ENCODE data around the gene MYOF. TPM values are rescaled to one million over a fixed set of nuclear protein-coding genes. Genes with fewer than 3 reads are reported as not detected.

MYOF gene
- polyA plus RNA-seq, 1 donor (not counting 4 experiments of a cell fraction or from before 2014, with no cell fraction given): 232 TPM

- FAIRE-seq (no peak), DNase-seq (ENCODE audit: low read depth, low spot score) (no peak)
- Histone ChIP-seq H3K9ac (ENCODE audit: control insufficient read depth, extremely low read depth, insufficient read depth, low read length) (peak overlapping the region; percentile 55), H3K4me2 (ENCODE audit: control insufficient read depth, extremely low read depth, insufficient read depth, low read depth, low read length) (peak overlapping the region; percentile 17), H3K27ac (ENCODE audit: control insufficient read depth, insufficient read depth, low read length) (peak overlapping the region; percentile 100), H3K27me3 (ENCODE audit: control insufficient read depth, extremely low read depth, insufficient read depth, low read length) (no peaks in the 10 kb centered on the region), H2AFZ (ENCODE audit: control insufficient read depth, low read length) (no peak overlapping the region), H3K36me3 (ENCODE audit: control insufficient read depth in 2 of 2, extremely low read depth in 1 of 2, insufficient read depth in 2 of 2, low read length in 2 of 2) (peaks cover 4 to 17% of the 10 kb centered on the region in 2 experiments), H3K9me1 (ENCODE audit: control insufficient read depth, extremely low read depth, insufficient read depth, low read length) (no peaks in the 10 kb centered on the region), H3K79me2 (ENCODE audit: control insufficient read depth, insufficient read depth, low read length) (peaks cover 60% of the 10 kb centered on the region), H3K9me3 (ENCODE audit: control insufficient read depth, low read depth, low read length) (no peaks in the 10 kb centered on the region), H3K4me3 (ENCODE audit: control insufficient read depth in 2 of 3, extremely low read depth in 1 of 3, insufficient read depth in 2 of 3, low read depth in 1 of 3, low read length in 3 of 3) (no peak overlapping the region), H4K20me1 (ENCODE audit: control insufficient read depth, extremely low read depth, insufficient read depth, low read length) (no peaks in the 10 kb centered on the region), H3K4me1 (ENCODE audit: control insufficient read depth, extremely low read depth, insufficient read depth, low read length) (peaks cover 77% of the 10 kb centered on the region)
- dilution Hi-C loops (cut with MboI; ENCODE audit: extremely low pct_ligation_motif_present, low sequenced_read_pairs): no loop called here
- no peak for TF ChIP-seq CTCF (optimal IDR thresholded peaks at IDR 0.05 in 1 of 3, IDR thresholded peaks at IDR 0.05 in 1 of 3, conservative IDR thresholded peaks at IDR 0.05 in 1 of 3; ENCODE audit: extremely low read depth in 1 of 3, insufficient read depth in 2 of 3, low read length in 3 of 3)
- TF ChIP-seq EZH2 (IDR thresholded peaks at IDR 0.05; ENCODE audit: low read length): no peak
Measured at GRCh38 chr10:93462371-93462770, 19.8 kb downstream of the MYOF start.

- Histone ChIP-seq H3K4me3 (ENCODE audit: control insufficient read depth in 2 of 3, extremely low read depth in 1 of 3, insufficient read depth in 2 of 3, low read depth in 1 of 3, low read length in 3 of 3) (no peak overlapping the region), H3K36me3 (ENCODE audit: control insufficient read depth in 2 of 2, extremely low read depth in 1 of 2, insufficient read depth in 2 of 2, low read length in 2 of 2) (peaks cover 5 to 23% of the 10 kb centered on the region in 2 experiments), H3K9me1 (ENCODE audit: control insufficient read depth, extremely low read depth, insufficient read depth, low read length) (no peaks in the 10 kb centered on the region), H3K4me1 (ENCODE audit: control insufficient read depth, extremely low read depth, insufficient read depth, low read length) (peaks cover 75% of the 10 kb centered on the region), H3K27ac (ENCODE audit: control insufficient read depth, insufficient read depth, low read length) (peak overlapping the region; percentile 100), H3K9ac (ENCODE audit: control insufficient read depth, extremely low read depth, insufficient read depth, low read length) (peak overlapping the region; percentile 41), H3K9me3 (ENCODE audit: control insufficient read depth, low read depth, low read length) (no peaks in the 10 kb centered on the region), H3K4me2 (ENCODE audit: control insufficient read depth, extremely low read depth, insufficient read depth, low read depth, low read length) (peak overlapping the region; percentile 36), H4K20me1 (ENCODE audit: control insufficient read depth, extremely low read depth, insufficient read depth, low read length) (no peaks in the 10 kb centered on the region), H3K27me3 (ENCODE audit: control insufficient read depth, extremely low read depth, insufficient read depth, low read length) (no peaks in the 10 kb centered on the region), H2AFZ (ENCODE audit: control insufficient read depth, low read length) (no peak overlapping the region), H3K79me2 (ENCODE audit: control insufficient read depth, insufficient read depth, low read length) (peaks cover 64% of the 10 kb centered on the region)
- FAIRE-seq (peak; percentile 91), DNase-seq (ENCODE audit: low read depth, low spot score) (no peak)
- peak in 2 of 3 experiments; percentile 12 to 36 for TF ChIP-seq CTCF (optimal IDR thresholded peaks at IDR 0.05 in 1 of 3, IDR thresholded peaks at IDR 0.05 in 1 of 3, conservative IDR thresholded peaks at IDR 0.05 in 1 of 3; ENCODE audit: extremely low read depth in 1 of 3, insufficient read depth in 2 of 3, low read length in 3 of 3)
- no peak for TF ChIP-seq EZH2 (IDR thresholded peaks at IDR 0.05; ENCODE audit: low read length)
- dilution Hi-C loops (cut with MboI; ENCODE audit: extremely low pct_ligation_motif_present, low sequenced_read_pairs): no loop called here
Measured at GRCh38 chr10:93461807-93462178, 20.3 kb downstream of the MYOF start.
